Endothelial cell of umbilical vein (primary cell): ENCODE data around the gene RTN4RL1. TPM values are rescaled to one million over a fixed set of nuclear protein-coding genes. Genes with fewer than 3 reads are reported as not detected.

Source experiments
- BruUV-seq: library from RNA; stranded (reverse); fragments of 400-500 nt; replicated peaks from 2 replicates; lab custom pipeline; 2021; lab: Mats Ljungman, UMichigan
- CTCF ChIA-PET: fragments of 300-600, 350-600 bp; sonication (Branson Sonifier 250); formaldehyde crosslinking; loops from one replicate; lab custom pipeline; 2021; ENCODE audit warnings: antibody characterized with exemption, inconsistent platforms; lab: Charles Lee
- POLR2A ChIA-PET: fragments of 300-600, 350-600 bp; sonication (Branson Sonifier 250); formaldehyde crosslinking; loops from one replicate; lab custom pipeline; 2021; ENCODE audit warnings: antibody characterized with exemption, inconsistent platforms; lab: Charles Lee
- DNase-seq: peaks from one replicate; pipeline ENCODE4 v3.0.0-alpha.2; 2011; ENCODE audit warnings: low read depth, low spot score
- FAIRE-seq: peaks from 2 replicates; lab custom pipeline; 2011; peaks lifted over from hg19 to GRCh38; lab: Jason Lieb, UNC
- H2AFZ ChIP-seq: 2 replicates; pipeline ENCODE4 v1.6.0; 2012; ENCODE audit warnings: low read depth, low read length, control low read depth, inconsistent platforms
- H3K27ac ChIP-seq: 2 replicates; pipeline ENCODE4 v1.5.1; 2011; ENCODE audit warnings: low read depth, mild to moderate bottlenecking, control low read depth, low read length, moderate library complexity; ENCODE audit not compliant: insufficient read depth
- H3K27me3 ChIP-seq, 2 experiments: 2 replicates each; pipeline versions ENCODE4 v1.6.0 to v1.6.1; 2011; ENCODE audit warnings: low read length in 2 of 2, mixed read lengths in 1 of 2; ENCODE audit not compliant: control insufficient read depth in 2 of 2, insufficient read depth in 2 of 2
- H3K36me3 ChIP-seq, 2 experiments: 2 replicates in 1 of 2; 3 replicates in 1 of 2; pipeline ENCODE4 v1.5.1; 2011; ENCODE audit warnings: low read length in 2 of 2, mild to moderate bottlenecking in 1 of 2, moderate library complexity in 1 of 2; ENCODE audit not compliant: control insufficient read depth in 2 of 2, insufficient read depth in 2 of 2; ENCODE audit errors: extremely low read depth in 1 of 2
- H3K4me1 ChIP-seq: 3 replicates; pipeline ENCODE4 v1.5.1; 2011; ENCODE audit warnings: mild to moderate bottlenecking, low read length; ENCODE audit not compliant: control insufficient read depth, insufficient read depth; ENCODE audit errors: extremely low read depth
- H3K4me2 ChIP-seq: 2 replicates; pipeline ENCODE4 v1.6.1; 2011; ENCODE audit warnings: low read length, control low read depth, mixed read lengths; ENCODE audit not compliant: insufficient read depth
- H3K4me3 ChIP-seq, 3 experiments: fragments of 200-600 bp in 1 of 3; sonication (generic), shearing (Covaris generic) in 1 of 3; replicated peaks in 1 of 3; 2 replicates each; pipeline ENCODE4 v1.5.1; 2011 to 2016; ENCODE audit warnings: control low read depth in 3 of 3, low read length in 3 of 3, mild to moderate bottlenecking in 2 of 3, inconsistent platforms in 1 of 3, low read depth in 1 of 3, moderate library complexity in 1 of 3; ENCODE audit not compliant: insufficient read depth in 1 of 3
- H3K79me2 ChIP-seq: 2 replicates; pipeline ENCODE4 v1.6.0; 2012; ENCODE audit warnings: low read length, inconsistent platforms; ENCODE audit not compliant: control insufficient read depth, insufficient read depth
- H3K9ac ChIP-seq: replicated peaks from 2 replicates; pipeline ENCODE3; 2011; ENCODE audit warnings: low read length, control low read depth; ENCODE audit not compliant: insufficient read depth; ENCODE audit errors: extremely low read depth
- H3K9me1 ChIP-seq: replicated peaks from 3 replicates; pipeline ENCODE4 v1.6.0; 2011; ENCODE audit warnings: mild to moderate bottlenecking, low read length; ENCODE audit not compliant: control insufficient read depth, insufficient read depth; ENCODE audit errors: extremely low read depth
- H3K9me3 ChIP-seq: replicated peaks from 2 replicates; pipeline ENCODE4 v1.5.1; 2012; ENCODE audit warnings: low read length, inconsistent platforms; ENCODE audit not compliant: control insufficient read depth, insufficient read depth
- H4K20me1 ChIP-seq: replicated peaks from 2 replicates; pipeline ENCODE3; 2011; ENCODE audit warnings: mild to moderate bottlenecking, low read length; ENCODE audit not compliant: control insufficient read depth, insufficient read depth; ENCODE audit errors: extremely low read depth
- EZH2 ChIP-seq: IDR thresholded peaks from 2 replicates; pipeline ENCODE4 v1.6.1; 2012; ENCODE audit warnings: borderline replicate concordance, low read depth, mild to moderate bottlenecking, moderate library complexity, low read length, inconsistent platforms; ENCODE audit not compliant: severe bottlenecking
- FOS ChIP-seq: IDR thresholded peaks from 2 replicates; pipeline ENCODE4 v1.6.1; 2011; ENCODE audit warnings: mild to moderate bottlenecking, low read length, moderate library complexity, borderline replicate concordance; ENCODE audit not compliant: insufficient read depth
- GATA2 ChIP-seq: IDR thresholded peaks from 2 replicates; pipeline ENCODE4 v1.7.0; 2011; ENCODE audit warnings: low read depth, mild to moderate bottlenecking, moderate library complexity, mixed read lengths, low read length; ENCODE audit not compliant: insufficient read length, insufficient read depth
- JUN ChIP-seq: IDR thresholded peaks from 2 replicates; pipeline ENCODE4 v1.6.1; 2011; ENCODE audit warnings: borderline replicate concordance, low read depth; ENCODE audit not compliant: insufficient read length, insufficient read depth
- MAX ChIP-seq: IDR thresholded peaks from 2 replicates; pipeline ENCODE4 v1.6.1; 2011; ENCODE audit not compliant: insufficient read depth, insufficient read length
- MYC ChIP-seq: IDR thresholded peaks from one replicate; pipeline ENCODE4 v1.6.1; 2011; ENCODE audit warnings: mild to moderate bottlenecking, low read depth, low read length
- POLR2A ChIP-seq: IDR thresholded peaks from 2 replicates; pipeline ENCODE4 v1.6.1; 2012; ENCODE audit warnings: low read depth, mild to moderate bottlenecking, control low read depth, low read length
- POLR2AphosphoS5 ChIP-seq: IDR thresholded peaks from 2 replicates; pipeline ENCODE4 v1.6.1; 2012; ENCODE audit warnings: low read depth, mild to moderate bottlenecking, control low read depth, low read length, moderate library complexity; ENCODE audit not compliant: insufficient read depth
- dilution Hi-C: fragments of 300-500 bp; cut with MboI; formaldehyde crosslinking; loops from one replicate; pipeline ENCODE4 v1.15.0; 2019; ENCODE audit warnings: low sequenced_read_pairs; ENCODE audit not compliant: extremely low pct_ligation_motif_present
- intact Hi-C: fragments of 100-400 bp; cut with micrococcal nuclease; formaldehyde crosslinking; loops from one replicate; pipeline ENCODE4 v1.10.0; 2022
- polyA plus RNA-seq, 4 experiments: library from polyadenylated mRNA; depleted of rRNA in 3 of 4; stranded (reverse) in 3 of 4; unstranded in 1 of 4; fragments of >200 nt; gene quantifications; 2 replicates each; pipeline versions ENCODE4 v1.2.1 to v1.2.3, GENCODE V29; 2011 to 2012; ENCODE audit warnings: missing spikeins in 1 of 4
- total RNA-seq: library from RNA; stranded (reverse); gene quantifications from 2 replicates; pipeline ENCODE4 v1.2.3, GENCODE V29; 2021
- TF ChIP-seq, protein P1 (sequence below), 2 donors: IDR thresholded peaks; 1 replicate in 1 of 2; 2 replicates in 1 of 2; pipeline ENCODE4 v1.5.1; 2011; ENCODE audit warnings: low read length in 2 of 2, mild to moderate bottlenecking in 2 of 2, moderate library complexity in 2 of 2, control low read depth in 1 of 2, inconsistent platforms in 1 of 2, low read depth in 1 of 2; ENCODE audit not compliant: insufficient read depth in 1 of 2; ENCODE audit errors: extremely low read depth in 1 of 2

The RTN4RL1 gene
- total and polyA plus RNA-seq, 2 donors (not counting 3 experiments of a cell fraction or from before 2014, with no cell fraction given) = 0.04 TPM; not detected in 1

GRCh38 chr17:1897105-1897656 lies 128.0 kb downstream of the RTN4RL1 start:
- no peaks in the 10 kb centered on the region for H3K27me3 ChIP-seq
- no peak overlapping the region for H3K27ac ChIP-seq
- dilution Hi-C loops (no loop called here), intact Hi-C loops (no loop called here)
- ChIA-PET POLR2A (no interaction called here), CTCF (no interaction called here)
- TSS peak; percentile 76 for BruUV-seq
- no peak overlapping the region for H3K4me3 ChIP-seq
- H4K20me1 ChIP-seq = no peaks in the 10 kb centered on the region
- no peaks in the 10 kb centered on the region for H3K4me1 ChIP-seq
- H3K36me3 ChIP-seq = peaks cover 9 to 20% of the 10 kb centered on the region in 2 experiments
- H3K79me2 ChIP-seq = no peaks in the 10 kb centered on the region
- FAIRE-seq (no peak), DNase-seq (no peak)
- H3K4me2 ChIP-seq = no peak overlapping the region
- no peaks in the 10 kb centered on the region for H3K9me3 ChIP-seq
- no peak overlapping the region for H3K9ac ChIP-seq
- no peaks in the 10 kb centered on the region for H3K9me1 ChIP-seq
- TF ChIP-seq MYC (no peak), POLR2A (no peak), MAX (no peak), JUN (no peak), POLR2AphosphoS5 (no peak), GATA2 (no peak), EZH2 (no peak), FOS (no peak)
- TF ChIP-seq, protein P1, sequence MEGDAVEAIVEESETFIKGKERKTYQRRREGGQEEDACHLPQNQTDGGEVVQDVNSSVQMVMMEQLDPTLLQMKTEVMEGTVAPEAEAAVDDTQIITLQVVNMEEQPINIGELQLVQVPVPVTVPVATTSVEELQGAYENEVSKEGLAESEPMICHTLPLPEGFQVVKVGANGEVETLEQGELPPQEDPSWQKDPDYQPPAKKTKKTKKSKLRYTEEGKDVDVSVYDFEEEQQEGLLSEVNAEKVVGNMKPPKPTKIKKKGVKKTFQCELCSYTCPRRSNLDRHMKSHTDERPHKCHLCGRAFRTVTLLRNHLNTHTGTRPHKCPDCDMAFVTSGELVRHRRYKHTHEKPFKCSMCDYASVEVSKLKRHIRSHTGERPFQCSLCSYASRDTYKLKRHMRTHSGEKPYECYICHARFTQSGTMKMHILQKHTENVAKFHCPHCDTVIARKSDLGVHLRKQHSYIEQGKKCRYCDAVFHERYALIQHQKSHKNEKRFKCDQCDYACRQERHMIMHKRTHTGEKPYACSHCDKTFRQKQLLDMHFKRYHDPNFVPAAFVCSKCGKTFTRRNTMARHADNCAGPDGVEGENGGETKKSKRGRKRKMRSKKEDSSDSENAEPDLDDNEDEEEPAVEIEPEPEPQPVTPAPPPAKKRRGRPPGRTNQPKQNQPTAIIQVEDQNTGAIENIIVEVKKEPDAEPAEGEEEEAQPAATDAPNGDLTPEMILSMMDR (IDR thresholded peaks at IDR 0.05; ENCODE audit: extremely low read depth in 1 of 2, insufficient read depth in 1 of 2, low read depth in 1 of 2, low read length in 2 of 2) = no peak
- H2AFZ ChIP-seq = no peak overlapping the region
